GM11168 (cell line): ENCODE measurements around the gene KRT27.
"Not testable (repeated sequence)": the region's sequence is repeated elsewhere in the genome, so short reads cannot be mapped to it uniquely, and the experiment has no call there.

Experiments used
- in situ Hi-C: fragments of 300-500 bp; cut with MboI; formaldehyde crosslinking; loops from one replicate; pipeline ENCODE4 v1.12.0; 2022; ENCODE audit warnings: low sequenced_read_pairs; ENCODE audit not compliant: unreplicated experiment

KRT27 gene

GRCh38 chr17:40763752-40764151, 18.6 kb downstream of the KRT27 start:
- in situ Hi-C loops, result no loop called here

- in situ Hi-C loops, result no loop called here
These were observed 22.0 kb downstream of the KRT27 start for GRCh38 chr17:40760105-40761016.

GRCh38 chr17:40755231-40755630, 27.1 kb downstream of the KRT27 start, which contains the start of gene KRT25:
Gene KRT25, minus strand, starts transcription at chr17:40755331. Its CDS starts 60 bp downstream, at chr17:40755271.
- in situ Hi-C loops, result no loop called here

- in situ Hi-C loops, result no loop called here
These were observed 28.5 kb downstream of the KRT27 start for GRCh38 chr17:40753804-40754203.

GRCh38 chr17:40751065-40751464, 31.3 kb downstream of the KRT27 start:
- in situ Hi-C loops, result no loop called here

- in situ Hi-C loops, result no loop called here
These were observed 32.0 kb downstream of the KRT27 start for GRCh38 chr17:40750391-40750790.

- in situ Hi-C loops, result not testable (repeated sequence)
These were observed 33.7 kb downstream of the KRT27 start for GRCh38 chr17:40748666-40749065.

GRCh38 chr17:40738553-40738952, 43.8 kb downstream of the KRT27 start:
- in situ Hi-C loops, result no loop called here

GRCh38 chr17:40735016-40735415, 47.3 kb downstream of the KRT27 start:
- in situ Hi-C loops, result no loop called here

- in situ Hi-C loops, result no loop called here
These were observed 48.3 kb downstream of the KRT27 start for GRCh38 chr17:40734018-40734417.

- in situ Hi-C loops, result no loop called here
These were observed 51.4 kb downstream of the KRT27 start for GRCh38 chr17:40730970-40731369.

GRCh38 chr17:40727447-40728231, 54.7 kb downstream of the KRT27 start:
- in situ Hi-C loops, result no loop called here

GRCh38 chr17:40726919-40727318, 55.4 kb downstream of the KRT27 start:
- in situ Hi-C loops, result no loop called here
